Ovary (tissue), 3 donors: ENCODE measurements around the gene ZBTB48.

Experiments
- CTCF ChIP-seq, 3 donors: fragments of 450-650 bp in 2 of 3; fragments of 200-600 bp in 1 of 3; IDR thresholded peaks; one replicate each; pipeline versions ENCODE4 v1.5.1 to v1.8.0; 2016 to 2022; ENCODE audit warnings: antibody characterized with exemption in 3 of 3, mild to moderate bottlenecking in 1 of 3
- EP300 ChIP-seq: sonication (generic); formaldehyde crosslinking; IDR thresholded peaks from one replicate; pipeline ENCODE4 v1.6.1; 2017; ENCODE audit warnings: antibody characterized with exemption
- POLR2A ChIP-seq: fragments of 450-650 bp; IDR thresholded peaks from one replicate; pipeline ENCODE4 v1.6.1; 2017; ENCODE audit warnings: antibody characterized with exemption, mild to moderate bottlenecking, moderate library complexity
- donor health status: DM: no; HTN: no; CAD: no.

- no peak for TF ChIP-seq CTCF (IDR thresholded peaks at IDR 0.05)
- TF ChIP-seq EP300, result no peak
- TF ChIP-seq POLR2A, result no peak
These were observed 8.8 kb upstream of the ZBTB48 start for GRCh38 chr1:6570987-6571386.
